H9 (cell line): ENCODE data around the gene TCF4. TPM values are rescaled to one million over a fixed set of nuclear protein-coding genes. Genes with fewer than 3 reads are reported as not detected.

ENCODE experiments used
- DNase-seq: peaks from one replicate; pipeline ENCODE4 v3.0.0-alpha.2; 2017
- H2AFZ ChIP-seq: one replicate; pipeline ENCODE4 v1.6.1; 2013; ENCODE audit warnings: mild to moderate bottlenecking, low read length, control low read depth, moderate library complexity
- H2AK5ac ChIP-seq: 2 replicates; pipeline ENCODE4 v1.6.1; 2013; ENCODE audit warnings: low read length, control low read depth, mixed read lengths; ENCODE audit not compliant: insufficient read length
- H2BK120ac ChIP-seq: one replicate; pipeline ENCODE4 v1.6.1; 2013; ENCODE audit warnings: low read depth, mild to moderate bottlenecking, low read length, control low read depth, inconsistent platforms; ENCODE audit not compliant: poor library complexity, severe bottlenecking
- H2BK12ac ChIP-seq: 2 replicates; pipeline ENCODE4 v1.6.1; 2013; ENCODE audit warnings: low read length, control low read depth, mixed read lengths, low read depth; ENCODE audit not compliant: insufficient read length
- H2BK15ac ChIP-seq: 2 replicates; pipeline ENCODE4 v1.6.1; 2013; ENCODE audit warnings: low read depth, low read length, control low read depth
- H2BK20ac ChIP-seq: one replicate; pipeline ENCODE4 v1.6.1; 2013; ENCODE audit warnings: low read depth, mild to moderate bottlenecking, low read length, control low read depth, inconsistent platforms; ENCODE audit not compliant: poor library complexity, severe bottlenecking
- H2BK5ac ChIP-seq: 2 replicates; pipeline ENCODE4 v1.6.1; 2013; ENCODE audit warnings: low read length, control low read depth, mixed read lengths; ENCODE audit not compliant: insufficient read length
- H3K14ac ChIP-seq: 2 replicates; pipeline ENCODE4 v1.6.1; 2013; ENCODE audit warnings: low read length, control low read depth; ENCODE audit not compliant: insufficient read depth
- H3K18ac ChIP-seq: 2 replicates; pipeline ENCODE4 v1.6.1; 2013; ENCODE audit warnings: low read depth, mild to moderate bottlenecking, mixed read lengths, low read length, control low read depth; ENCODE audit not compliant: insufficient read length
- H3K23ac ChIP-seq: 2 replicates; pipeline ENCODE4 v1.6.1; 2013; ENCODE audit warnings: low read length, control low read depth, mixed read lengths, low read depth; ENCODE audit not compliant: insufficient read length
- H3K23me2 ChIP-seq: 2 replicates; pipeline ENCODE4 v1.6.1; 2013; ENCODE audit warnings: low read depth, mild to moderate bottlenecking, mixed read lengths, low read length, control low read depth; ENCODE audit not compliant: insufficient read length, poor library complexity, severe bottlenecking
- H3K27ac ChIP-seq: 2 replicates; pipeline ENCODE4 v1.5.1; 2013; ENCODE audit warnings: low read length, control low read depth, mixed read lengths, low read depth; ENCODE audit not compliant: insufficient read length
- H3K27me3 ChIP-seq: 2 replicates; pipeline ENCODE4 v1.6.1; 2013; ENCODE audit warnings: low read length, control low read depth, inconsistent platforms; ENCODE audit not compliant: insufficient read depth
- H3K4ac ChIP-seq: 2 replicates; pipeline ENCODE4 v1.6.1; 2013; ENCODE audit warnings: low read depth, mild to moderate bottlenecking, control low read depth, inconsistent platforms, low read length, moderate library complexity
- H3K4me1 ChIP-seq: 2 replicates; pipeline ENCODE4 v1.6.1; 2013; ENCODE audit warnings: low read length, control low read depth, inconsistent platforms; ENCODE audit not compliant: insufficient read depth
- H3K4me2 ChIP-seq: 2 replicates; pipeline ENCODE4 v1.6.1; 2013; ENCODE audit warnings: low read length, control low read depth, mixed read lengths; ENCODE audit not compliant: insufficient read length, insufficient read depth
- H3K56ac ChIP-seq: 2 replicates; pipeline ENCODE4 v1.6.1; 2013; ENCODE audit warnings: low read depth, mild to moderate bottlenecking, mixed read lengths, low read length, control low read depth; ENCODE audit not compliant: insufficient read length
- H3K79me1 ChIP-seq: 2 replicates; pipeline ENCODE4 v1.6.1; 2013; ENCODE audit warnings: low read depth, mild to moderate bottlenecking, moderate library complexity, low read length, control low read depth, inconsistent platforms; ENCODE audit not compliant: insufficient read depth, poor library complexity, severe bottlenecking
- H3K79me2 ChIP-seq: 2 replicates; pipeline ENCODE4 v1.6.1; 2013; ENCODE audit warnings: low read length, control low read depth, inconsistent platforms; ENCODE audit not compliant: insufficient read depth
- H3K9ac ChIP-seq: 2 replicates; pipeline ENCODE4 v1.6.1; 2013; ENCODE audit warnings: low read length, control low read depth, mixed read lengths; ENCODE audit not compliant: insufficient read length; ENCODE audit errors: extremely low read depth
- H3K9me3 ChIP-seq: one replicate; pipeline ENCODE4 v1.6.1; 2013; ENCODE audit warnings: low read depth, low read length, inconsistent platforms; ENCODE audit not compliant: control insufficient read depth
- H3T11ph ChIP-seq: one replicate; pipeline ENCODE4 v1.6.1; 2013; ENCODE audit warnings: mild to moderate bottlenecking, low read length, control low read depth, inconsistent platforms
- H4K20me1 ChIP-seq: one replicate; pipeline ENCODE4 v1.6.1; 2013; ENCODE audit not compliant: control insufficient read depth, insufficient read length, insufficient read depth
- H4K5ac ChIP-seq: 2 replicates; pipeline ENCODE4 v1.6.1; 2013; ENCODE audit warnings: low read depth, mild to moderate bottlenecking, mixed read lengths, low read length, control low read depth; ENCODE audit not compliant: insufficient read length
- H4K8ac ChIP-seq: replicated peaks from 2 replicates; pipeline ENCODE4 v1.6.1; 2013; ENCODE audit warnings: low read length, control low read depth, mixed read lengths, low read depth; ENCODE audit not compliant: insufficient read length
- H4K91ac ChIP-seq: 2 replicates; pipeline ENCODE4 v1.6.1; 2013; ENCODE audit warnings: low read depth, mild to moderate bottlenecking, moderate library complexity, mixed read lengths, low read length, control low read depth; ENCODE audit not compliant: insufficient read length
- H3K27ac Mint-ChIP-seq, 3 experiments: 2 replicates in 2 of 3; 3 replicates in 1 of 3; pipeline ENCODE4 v1.8.0; 2020 to 2021; ENCODE audit warnings: mixed read lengths in 3 of 3, mild to moderate bottlenecking in 1 of 3, moderate library complexity in 1 of 3
- H3K27me3 Mint-ChIP-seq: 2 replicates; pipeline ENCODE4 v1.8.0; 2021; ENCODE audit warnings: low read depth, mild to moderate bottlenecking, moderate library complexity, mixed read lengths
- H3K36me3 Mint-ChIP-seq, 3 experiments: 2 replicates in 2 of 3; 3 replicates in 1 of 3; pipeline ENCODE4 v1.8.0; 2020 to 2021; ENCODE audit warnings: low read depth in 3 of 3, mixed read lengths in 3 of 3; ENCODE audit not compliant: insufficient read depth in 1 of 3
- H3K4me1 Mint-ChIP-seq, 2 experiments: 2 replicates each; pipeline ENCODE4 v1.8.0; 2020; ENCODE audit warnings: mixed read lengths in 2 of 2
- H3K4me3 Mint-ChIP-seq, 2 experiments: 2 replicates in 1 of 2; 3 replicates in 1 of 2; pipeline ENCODE4 v1.8.0; 2020 to 2021; ENCODE audit warnings: mild to moderate bottlenecking in 2 of 2, mixed read lengths in 2 of 2, moderate library complexity in 1 of 2
- H3K9me3 Mint-ChIP-seq, 2 experiments: 2 replicates in 1 of 2; 3 replicates in 1 of 2; pipeline ENCODE4 v1.8.0; 2020; ENCODE audit warnings: mild to moderate bottlenecking in 2 of 2, mixed read lengths in 2 of 2, moderate library complexity in 1 of 2
- WGBS: extraction: QIAGEN DNeasy Blood & Tissue Kit; methylation state at CpG from one replicate; pipeline ENCODE4 v1.1.7; 2013; ENCODE audit warnings: missing lambda C conversion rate, low lambda C conversion rate, mixed read lengths; ENCODE audit not compliant: insufficient read length; ENCODE audit errors: extremely low coverage; 5-methylcytosine and 5-hydroxymethylcytosine counted together
- total RNA-seq: library from RNA; stranded (reverse); gene quantifications from 2 replicates; pipeline ENCODE4 v1.2.1, GENCODE V29; 2021
- TF ChIP-seq, protein P1 (sequence below): fragments of 200-600 bp; sonication (generic); conservative IDR thresholded peaks from 3 replicates; pipeline ENCODE4 v1.8.0; 2021; ENCODE audit warnings: antibody characterized with exemption, mild to moderate bottlenecking

Gene TCF4
- total RNA-seq, 1 experiment from 2014 or later = 99.4 TPM

DNA sequence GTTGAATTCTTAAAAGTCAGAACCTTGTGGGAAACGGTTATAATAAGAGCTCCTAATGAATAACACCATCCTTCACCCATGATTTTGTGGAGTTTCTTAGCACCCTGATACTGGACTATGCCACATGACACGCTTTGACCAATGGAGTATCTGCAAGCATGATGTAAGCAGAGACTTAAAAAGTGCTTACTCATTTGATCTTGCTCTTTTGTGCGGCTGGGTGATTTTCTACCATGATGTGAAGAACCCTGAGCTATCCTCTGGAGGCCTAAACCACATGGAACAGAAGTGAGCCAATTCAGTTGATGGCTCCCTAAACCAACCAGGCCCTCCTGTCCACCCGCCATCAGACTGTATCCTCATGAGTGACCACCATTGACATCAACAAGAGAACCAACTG lies 70.9 kb downstream of the TCF4 start:
- no peak overlapping the region for H2BK15ac ChIP-seq
- no peak overlapping the region for H2AFZ ChIP-seq
- H3K27ac ChIP-seq = no peak overlapping the region
- Mint-ChIP-seq H3K27ac (no peak overlapping the region), H3K36me3 (peaks cover 9 to 14% (median 11%) of the 10 kb centered on the region in 3 experiments), H3K9me3 (no peaks in the 10 kb centered on the region), H3K4me3 (no peak overlapping the region), H3K27me3 (no peaks in the 10 kb centered on the region), H3K4me1 (peaks cover 11 to 12% of the 10 kb centered on the region in 2 experiments)
- H3K23ac ChIP-seq = no peak overlapping the region
- H2BK5ac ChIP-seq = no peak overlapping the region
- H4K5ac ChIP-seq = no peak overlapping the region
- TF ChIP-seq, protein P1, sequence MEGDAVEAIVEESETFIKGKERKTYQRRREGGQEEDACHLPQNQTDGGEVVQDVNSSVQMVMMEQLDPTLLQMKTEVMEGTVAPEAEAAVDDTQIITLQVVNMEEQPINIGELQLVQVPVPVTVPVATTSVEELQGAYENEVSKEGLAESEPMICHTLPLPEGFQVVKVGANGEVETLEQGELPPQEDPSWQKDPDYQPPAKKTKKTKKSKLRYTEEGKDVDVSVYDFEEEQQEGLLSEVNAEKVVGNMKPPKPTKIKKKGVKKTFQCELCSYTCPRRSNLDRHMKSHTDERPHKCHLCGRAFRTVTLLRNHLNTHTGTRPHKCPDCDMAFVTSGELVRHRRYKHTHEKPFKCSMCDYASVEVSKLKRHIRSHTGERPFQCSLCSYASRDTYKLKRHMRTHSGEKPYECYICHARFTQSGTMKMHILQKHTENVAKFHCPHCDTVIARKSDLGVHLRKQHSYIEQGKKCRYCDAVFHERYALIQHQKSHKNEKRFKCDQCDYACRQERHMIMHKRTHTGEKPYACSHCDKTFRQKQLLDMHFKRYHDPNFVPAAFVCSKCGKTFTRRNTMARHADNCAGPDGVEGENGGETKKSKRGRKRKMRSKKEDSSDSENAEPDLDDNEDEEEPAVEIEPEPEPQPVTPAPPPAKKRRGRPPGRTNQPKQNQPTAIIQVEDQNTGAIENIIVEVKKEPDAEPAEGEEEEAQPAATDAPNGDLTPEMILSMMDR = no peak
- no peaks in the 10 kb centered on the region for H4K20me1 ChIP-seq
- H2BK20ac ChIP-seq = no peak overlapping the region
- no peak overlapping the region for H3K9ac ChIP-seq
- no peak overlapping the region for H4K8ac ChIP-seq
- H2BK12ac ChIP-seq = no peak overlapping the region
- H2AK5ac ChIP-seq = no peak overlapping the region
- no peak overlapping the region for H3K56ac ChIP-seq
- H3K4ac ChIP-seq = no peak overlapping the region
- no peaks in the 10 kb centered on the region for H3K23me2 ChIP-seq
- H3K18ac ChIP-seq = no peak overlapping the region
- no peak overlapping the region for H3K14ac ChIP-seq
- H2BK120ac ChIP-seq = no peak overlapping the region
- WGBS = no CpG with 5 or more reads among the region's 4 CpGs
- peaks cover 2% of the 10 kb centered on the region; the same call in 1 of the 2 replicates for H3K79me2 ChIP-seq
- DNase-seq = no peak
- no peaks in the 10 kb centered on the region for H3K27me3 ChIP-seq
- H3K4me2 ChIP-seq = no peak overlapping the region
- H3K79me1 ChIP-seq = peaks cover 4% of the 10 kb centered on the region
- no peaks in the 10 kb centered on the region for H3K9me3 ChIP-seq
- H3K4me1 ChIP-seq = peaks cover 8% of the 10 kb centered on the region; the same call in 1 of the 2 replicates
- H4K91ac ChIP-seq = no peak overlapping the region
- H3T11ph ChIP-seq = no peak overlapping the region
